Measurements from ENCODE around the gene AMN1.
"Not testable (repeated sequence)": the region's sequence is repeated elsewhere in the genome, so short reads cannot be mapped to it uniquely, and the experiment has no call there.

The AMN1 gene

GRCh38 chr12:31710021-31710818 is 18.6 kb downstream of the AMN1 start:
- Histone ChIP-seq H3K4me2 (ENCODE audit: low read depth, low read length) (no peak overlapping the region), H3K9ac (ENCODE audit: low read length) (no peak overlapping the region), H3K4me3 (ENCODE audit: low read length) (no peak overlapping the region), H3K9me2 (replicated peaks; ENCODE audit: insufficient read depth, low read length) (no peaks in the 10 kb centered on the region), H3K9me3 (replicated peaks; ENCODE audit: insufficient read depth, low read length) (no peaks in the 10 kb centered on the region), H3K79me2 (ENCODE audit: low read length) (no peaks in the 10 kb centered on the region), H3K36me3 (replicated peaks; ENCODE audit: insufficient read depth, low read length) (no peaks in the 10 kb centered on the region), H3F3A (ENCODE audit: insufficient read depth, low read length) (no peaks in the 10 kb centered on the region), H2AFZ (ENCODE audit: low read length) (no peak overlapping the region), H3K27ac (ENCODE audit: low read length) (no peak overlapping the region), H4K20me1 (ENCODE audit: insufficient read depth, low read length) (no peaks in the 10 kb centered on the region), H3K27me3 (replicated peaks; ENCODE audit: insufficient read depth, low read length) (no peaks in the 10 kb centered on the region), H3K4me1 (ENCODE audit: low read length) (no peaks in the 10 kb centered on the region)
- DNase-seq, result no peak
- no peak for TF ChIP-seq EZH2phosphoT487 (IDR thresholded peaks at IDR 0.05; ENCODE audit: low read length)
- no peak for TF ChIP-seq EZH2 (optimal IDR thresholded peaks at IDR 0.05; ENCODE audit: low read depth, low read length)
- no peak for TF ChIP-seq CTCF (IDR thresholded peaks at IDR 0.05; ENCODE audit: low read length)

DNA sequence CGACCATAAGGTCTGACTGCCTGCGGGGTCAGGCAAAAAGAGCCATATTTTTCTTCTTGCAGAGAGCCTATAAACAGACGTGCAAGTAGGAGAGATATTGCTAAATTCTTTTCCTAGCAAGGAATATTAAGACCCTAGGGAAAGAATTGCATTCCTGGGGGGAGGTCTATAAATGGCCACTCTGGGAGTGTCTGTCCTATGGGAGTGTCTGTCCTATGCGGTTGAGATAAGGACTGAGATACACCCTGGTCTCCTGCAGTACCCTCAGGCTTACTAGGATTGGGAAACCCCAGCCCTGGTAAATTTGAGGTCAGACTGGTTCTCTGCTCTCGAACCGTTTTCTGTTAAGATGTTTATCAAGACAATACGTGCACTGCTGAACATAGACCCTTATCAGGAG is 20.7 kb downstream of the AMN1 start:
- H3K9me3 ChIP-seq (replicated peaks; ENCODE audit: insufficient read depth, low read length); H3K9me2 ChIP-seq (replicated peaks; ENCODE audit: insufficient read depth, low read length); H3K79me2 ChIP-seq (ENCODE audit: low read length); H3K27ac ChIP-seq (ENCODE audit: low read length); H3K36me3 ChIP-seq (replicated peaks; ENCODE audit: insufficient read depth, low read length); H3K9ac ChIP-seq (ENCODE audit: low read length); H2AFZ ChIP-seq (ENCODE audit: low read length); DNase-seq; H3K4me2 ChIP-seq (ENCODE audit: low read depth, low read length); H3K4me1 ChIP-seq (ENCODE audit: low read length); H3F3A ChIP-seq (ENCODE audit: insufficient read depth, low read length); H3K27me3 ChIP-seq (replicated peaks; ENCODE audit: insufficient read depth, low read length); H3K4me3 ChIP-seq (ENCODE audit: low read length); H4K20me1 ChIP-seq (ENCODE audit: insufficient read depth, low read length): not testable (repeated sequence)

DNA sequence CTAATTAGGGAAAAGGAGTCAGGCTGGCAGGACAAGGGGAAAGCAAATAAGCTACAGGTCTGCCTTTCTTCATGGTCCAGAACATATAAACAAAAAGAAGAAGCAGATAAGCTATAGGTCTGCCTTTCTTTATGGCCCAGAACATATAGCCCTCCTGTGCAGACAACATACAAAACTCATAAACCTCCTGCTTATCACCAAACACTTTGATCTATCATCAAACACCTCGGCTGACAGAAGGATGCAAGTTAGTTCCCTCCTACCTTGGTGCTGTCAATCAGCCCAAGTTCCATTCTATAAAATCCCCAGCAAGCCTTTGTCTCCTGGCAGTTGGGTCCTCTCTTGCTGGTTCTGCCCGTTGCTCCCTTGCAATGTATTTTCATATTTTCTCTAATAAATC is 23.2 kb downstream of the AMN1 start:
- H4K20me1 ChIP-seq (ENCODE audit: insufficient read depth, low read length), result no peaks in the 10 kb centered on the region
- no peak overlapping the region for H3K9ac ChIP-seq (ENCODE audit: low read length)
- H3K27me3 ChIP-seq (replicated peaks; ENCODE audit: insufficient read depth, low read length), result no peaks in the 10 kb centered on the region
- H3K4me2 ChIP-seq (ENCODE audit: low read depth, low read length), result no peak overlapping the region
- H3K79me2 ChIP-seq (ENCODE audit: low read length), result no peaks in the 10 kb centered on the region
- no peak for DNase-seq
- no peaks in the 10 kb centered on the region for H3K36me3 ChIP-seq (replicated peaks; ENCODE audit: insufficient read depth, low read length)
- H3K9me2 ChIP-seq (replicated peaks; ENCODE audit: insufficient read depth, low read length), result no peaks in the 10 kb centered on the region
- H3F3A ChIP-seq (ENCODE audit: insufficient read depth, low read length), result no peaks in the 10 kb centered on the region
- H2AFZ ChIP-seq (ENCODE audit: low read length), result no peak overlapping the region
- H3K4me1 ChIP-seq (ENCODE audit: low read length), result no peaks in the 10 kb centered on the region
- no peaks in the 10 kb centered on the region for H3K9me3 ChIP-seq (replicated peaks; ENCODE audit: insufficient read depth, low read length)
- H3K4me3 ChIP-seq (ENCODE audit: low read length), result no peak overlapping the region
- H3K27ac ChIP-seq (ENCODE audit: low read length), result no peak overlapping the region
- TF ChIP-seq EZH2 (optimal IDR thresholded peaks at IDR 0.05; ENCODE audit: low read depth, low read length), result no peak
- TF ChIP-seq EZH2phosphoT487 (IDR thresholded peaks at IDR 0.05; ENCODE audit: low read length), result no peak
- no peak for TF ChIP-seq CTCF (IDR thresholded peaks at IDR 0.05; ENCODE audit: low read length)

- Histone ChIP-seq H4K20me1 (ENCODE audit: insufficient read depth, low read length) (no peaks in the 10 kb centered on the region), H2AFZ (ENCODE audit: low read length) (no peak overlapping the region), H3K9me3 (replicated peaks; ENCODE audit: insufficient read depth, low read length) (no peaks in the 10 kb centered on the region), H3K4me2 (ENCODE audit: low read depth, low read length) (no peak overlapping the region), H3K79me2 (ENCODE audit: low read length) (no peaks in the 10 kb centered on the region), H3K36me3 (replicated peaks; ENCODE audit: insufficient read depth, low read length) (no peaks in the 10 kb centered on the region), H3K27me3 (replicated peaks; ENCODE audit: insufficient read depth, low read length) (no peaks in the 10 kb centered on the region), H3K9me2 (replicated peaks; ENCODE audit: insufficient read depth, low read length) (no peaks in the 10 kb centered on the region), H3K27ac (ENCODE audit: low read length) (no peak overlapping the region), H3K4me3 (ENCODE audit: low read length) (no peak overlapping the region), H3K4me1 (ENCODE audit: low read length) (no peaks in the 10 kb centered on the region), H3F3A (ENCODE audit: insufficient read depth, low read length) (no peaks in the 10 kb centered on the region), H3K9ac (ENCODE audit: low read length) (no peak overlapping the region)
- TF ChIP-seq CTCF (IDR thresholded peaks at IDR 0.05; ENCODE audit: low read length), result no peak
- TF ChIP-seq EZH2phosphoT487 (IDR thresholded peaks at IDR 0.05; ENCODE audit: low read length), result no peak
- TF ChIP-seq EZH2 (optimal IDR thresholded peaks at IDR 0.05; ENCODE audit: low read depth, low read length), result no peak
- DNase-seq, result no peak
Observed at GRCh38 chr12:31702047-31702446, 26.8 kb downstream of the AMN1 start.

- not testable (repeated sequence) for H3K9ac ChIP-seq (ENCODE audit: low read length); H3K4me3 ChIP-seq (ENCODE audit: low read length); H3K4me2 ChIP-seq (ENCODE audit: low read depth, low read length); H3K4me1 ChIP-seq (ENCODE audit: low read length); H2AFZ ChIP-seq (ENCODE audit: low read length); H3K9me3 ChIP-seq (replicated peaks; ENCODE audit: insufficient read depth, low read length); DNase-seq; H3F3A ChIP-seq (ENCODE audit: insufficient read depth, low read length); H3K79me2 ChIP-seq (ENCODE audit: low read length); H3K36me3 ChIP-seq (replicated peaks; ENCODE audit: insufficient read depth, low read length); H3K9me2 ChIP-seq (replicated peaks; ENCODE audit: insufficient read depth, low read length); H4K20me1 ChIP-seq (ENCODE audit: insufficient read depth, low read length); H3K27me3 ChIP-seq (replicated peaks; ENCODE audit: insufficient read depth, low read length); H3K27ac ChIP-seq (ENCODE audit: low read length)
Observed at GRCh38 chr12:31689921-31690320, 38.9 kb downstream of the AMN1 start.
